ENCODE measurements around the gene PSMD14. TPM values are rescaled to one million over a fixed set of nuclear protein-coding genes. Genes with fewer than 3 reads are reported as not detected.
"Not testable (repeated sequence)": the region's sequence is repeated elsewhere in the genome, so short reads cannot be mapped to it uniquely, and the experiment has no call there.

PSMD14 gene
- total and polyA plus RNA-seq, 8 donors: 5.4 to 19.7 (median 15.0) TPM

GRCh38 chr2:161281615-161282310 lies 26.5 kb upstream of the PSMD14 start:
- H3K27ac ChIP-seq; FAIRE-seq; H3K4me3 ChIP-seq; intact Hi-C loops (cut with DNase I); ATAC-seq; H3K36me3 ChIP-seq; DNase-seq; H3K9me3 ChIP-seq; H3K27me3 ChIP-seq; H3K4me1 ChIP-seq: not testable (repeated sequence)
- WGBS, 2 donors: 62 to 63% methylated on average over 11 of the region's 11 CpGs

DNA sequence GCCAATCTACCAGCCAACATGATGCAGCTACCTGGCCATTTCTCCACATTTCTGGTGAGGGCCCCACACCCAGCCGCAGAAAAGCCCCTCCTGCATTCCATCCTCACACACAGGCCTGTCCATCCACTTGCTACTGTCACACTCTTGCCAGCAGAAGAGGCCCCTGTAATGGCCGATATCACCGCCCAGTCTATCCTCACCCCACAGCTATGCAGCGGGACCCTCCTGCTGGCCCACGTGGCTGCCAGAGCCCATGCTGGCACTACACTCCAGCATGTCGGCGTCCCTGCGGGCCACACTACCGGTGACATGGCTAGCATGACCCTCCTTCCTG lies 25.9 kb upstream of the PSMD14 start:
- DNase-seq, FAIRE-seq, ATAC-seq: not testable (repeated sequence)

GRCh38 chr2:161283926-161284325 lies 24.3 kb upstream of the PSMD14 start:
- FAIRE-seq (no peak), ATAC-seq (no peak), DNase-seq (no peak)
- H3K4me3 ChIP-seq: no peak overlapping the region
- WGBS, 2 donors: 43 to 56% methylated on average over 1 of the region's 1 CpG
- no peaks in the 10 kb centered on the region for H3K27me3 ChIP-seq
- TF ChIP-seq CTCF (IDR thresholded peaks at IDR 0.05): no peak
- H3K36me3 ChIP-seq: no peaks in the 10 kb centered on the region
- no peaks in the 10 kb centered on the region for H3K4me1 ChIP-seq
- no peaks in the 10 kb centered on the region for H3K9me3 ChIP-seq
- intact Hi-C loops (cut with DNase I): no loop called here
- no peak overlapping the region for H3K27ac ChIP-seq

More for the DNA sequence above, 25.9 kb upstream of the PSMD14 start:
- intact Hi-C loops (cut with DNase I); H3K27ac ChIP-seq; H3K9me3 ChIP-seq; H3K27me3 ChIP-seq; H3K36me3 ChIP-seq; H3K4me1 ChIP-seq; H3K4me3 ChIP-seq: not testable (repeated sequence)
- 80 to 89% methylated on average over 9 of the region's 9 CpGs for WGBS, 2 donors

- peaks cover 0 to 6% (median 0%) of the 10 kb centered on the region in 3 donors for H3K4me1 ChIP-seq
- H3K36me3 ChIP-seq: no peaks in the 10 kb centered on the region
- H3K27ac ChIP-seq: no peak overlapping the region
- DNase-seq: no peak
- no peak for FAIRE-seq
- no peak for TF ChIP-seq CTCF (IDR thresholded peaks at IDR 0.05)
- no peak overlapping the region for H3K4me3 ChIP-seq
- H3K9me3 ChIP-seq: no peaks in the 10 kb centered on the region
- no peak for ATAC-seq
- 49 to 63% methylated on average over 1 of the region's 1 CpG for WGBS, 2 donors
- H3K27me3 ChIP-seq: no peaks in the 10 kb centered on the region
- intact Hi-C loops (cut with DNase I): no loop called here
Observed at GRCh38 chr2:161303535-161304050, 4.6 kb upstream of the PSMD14 start.

DNA sequence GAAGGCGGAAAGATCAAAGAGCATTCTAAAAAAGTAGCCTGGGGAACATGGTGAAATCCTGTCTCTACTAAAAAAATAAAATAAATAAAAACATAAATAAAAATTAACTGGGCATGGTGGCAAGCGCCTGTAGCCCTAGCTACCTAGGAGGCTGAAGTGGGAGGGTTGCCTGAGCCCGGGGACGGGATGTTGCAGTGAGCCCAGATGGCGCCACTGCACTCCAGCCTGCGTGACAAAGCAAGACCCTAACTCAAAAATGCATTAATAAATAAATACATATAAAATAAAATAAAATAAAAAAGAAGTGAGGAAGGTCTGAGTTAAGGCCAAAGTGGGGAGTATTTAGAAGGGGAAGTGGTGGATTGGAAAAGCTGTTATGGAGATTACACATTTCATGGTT lies 1.3 kb upstream of the PSMD14 start:
- DNase-seq (no peak), ATAC-seq (no peak), FAIRE-seq (no peak)
- Histone ChIP-seq H3K27ac (no peak overlapping the region), H3K9me3 (no peaks in the 10 kb centered on the region), H3K4me1 (peaks cover 6 to 17% (median 7%) of the 10 kb centered on the region in 3 donors), H3K4me3 (no peak overlapping the region), H3K27me3 (no peaks in the 10 kb centered on the region), H3K36me3 (no peaks in the 10 kb centered on the region)
- intact Hi-C loops (cut with DNase I): no loop called here
- TF ChIP-seq CTCF (IDR thresholded peaks at IDR 0.05): no peak
- WGBS, 2 donors: 99 to 100% methylated on average over 6 of the region's 6 CpGs

- no peak for ATAC-seq
- 41 to 47% methylated on average over 6 of the region's 6 CpGs for WGBS, 2 donors
- Histone ChIP-seq H3K9me3 (no peaks in the 10 kb centered on the region), H3K4me1 (peaks cover 6 to 17% (median 7%) of the 10 kb centered on the region in 3 donors), H3K27me3 (no peaks in the 10 kb centered on the region), H3K36me3 (no peaks in the 10 kb centered on the region), H3K4me3 (peak overlapping the region; percentile 37 to 70 (median 63)), H3K27ac (peak overlapping the region; percentile 50 to 80 (median 68))
- TF ChIP-seq CTCF (IDR thresholded peaks at IDR 0.05): no peak
- no peak for DNase-seq
- intact Hi-C loops (cut with DNase I): no loop called here
- no peak for FAIRE-seq
Observed at GRCh38 chr2:161307676-161308075, 549 bp upstream of the PSMD14 start.
